OCI-LY3 (cell line): ENCODE data around the gene MRAP.

Source experiments
- H2AFZ ChIP-seq: fragments of 200-600, 300-600 bp; shearing (Covaris generic); 2 replicates; pipeline ENCODE4 v1.6.0; 2014; ENCODE audit warnings: antibody characterized with exemption, low read depth, low read length
- H3K27ac ChIP-seq: fragments of 200-600, 300-600 bp; sonication (generic); 2 replicates; pipeline ENCODE4 v1.5.1; 2014; ENCODE audit warnings: mild to moderate bottlenecking, low read length, moderate library complexity, mixed read lengths
- H3K27me3 ChIP-seq: fragments of 200-600, 300-600 bp; sonication (generic); 2 replicates; pipeline ENCODE4 v1.6.1; 2014; ENCODE audit warnings: low read depth, low read length, mixed read lengths
- H3K36me3 ChIP-seq: fragments of 200-600, 300-600 bp; sonication (generic); replicated peaks from 2 replicates; pipeline ENCODE3; 2014; ENCODE audit warnings: low read depth, low read length, mixed read lengths
- H3K4me1 ChIP-seq: fragments of 300-600, 200-600 bp; sonication (generic); 2 replicates; pipeline ENCODE4 v1.6.1; 2014; ENCODE audit warnings: low read length, mixed read lengths
- H3K4me2 ChIP-seq: fragments of 200-600, 300-600 bp; sonication (generic); 2 replicates; pipeline ENCODE4 v1.6.1; 2014; ENCODE audit warnings: low read length, mixed read lengths
- H3K4me3 ChIP-seq: fragments of 300-600, 200-600 bp; sonication (generic); 2 replicates; pipeline ENCODE4 v1.5.1; 2014; ENCODE audit warnings: antibody characterized with exemption, mild to moderate bottlenecking, low read length, moderate library complexity
- H3K79me2 ChIP-seq: fragments of 300-600, 200-600 bp; shearing (Covaris generic); 2 replicates; pipeline ENCODE4 v1.6.1; 2014; ENCODE audit warnings: mild to moderate bottlenecking, low read length, mixed read lengths
- H3K9ac ChIP-seq: fragments of 300-600, 200-600 bp; shearing (Covaris generic); 2 replicates; pipeline ENCODE4 v1.6.0; 2014; ENCODE audit warnings: mild to moderate bottlenecking, low read length, moderate library complexity
- H3K9me3 ChIP-seq: fragments of 200-600, 300-600 bp; shearing (Covaris generic); 2 replicates; pipeline ENCODE4 v1.6.1; 2014; ENCODE audit warnings: low read length, mixed read lengths; ENCODE audit not compliant: insufficient read depth
- H4K20me1 ChIP-seq: fragments of 200-600, 300-600 bp; sonication (generic); 2 replicates; pipeline ENCODE4 v1.6.1; 2016; ENCODE audit warnings: low read length, mixed read lengths; ENCODE audit not compliant: insufficient read depth
- EZH2phosphoT487 ChIP-seq: fragments of 200-600 bp; shearing (Covaris generic); IDR thresholded peaks from 2 replicates; pipeline ENCODE4 v1.6.1; 2018; ENCODE audit warnings: antibody characterized with exemption, mixed run types, low read depth
- TF ChIP-seq, protein P1 (sequence below): fragments of 200-600, 300-600 bp; sonication (generic); IDR thresholded peaks from 2 replicates; pipeline ENCODE4 v1.5.1; 2014; ENCODE audit warnings: antibody characterized with exemption, low read length, low read depth

The MRAP gene

DNA sequence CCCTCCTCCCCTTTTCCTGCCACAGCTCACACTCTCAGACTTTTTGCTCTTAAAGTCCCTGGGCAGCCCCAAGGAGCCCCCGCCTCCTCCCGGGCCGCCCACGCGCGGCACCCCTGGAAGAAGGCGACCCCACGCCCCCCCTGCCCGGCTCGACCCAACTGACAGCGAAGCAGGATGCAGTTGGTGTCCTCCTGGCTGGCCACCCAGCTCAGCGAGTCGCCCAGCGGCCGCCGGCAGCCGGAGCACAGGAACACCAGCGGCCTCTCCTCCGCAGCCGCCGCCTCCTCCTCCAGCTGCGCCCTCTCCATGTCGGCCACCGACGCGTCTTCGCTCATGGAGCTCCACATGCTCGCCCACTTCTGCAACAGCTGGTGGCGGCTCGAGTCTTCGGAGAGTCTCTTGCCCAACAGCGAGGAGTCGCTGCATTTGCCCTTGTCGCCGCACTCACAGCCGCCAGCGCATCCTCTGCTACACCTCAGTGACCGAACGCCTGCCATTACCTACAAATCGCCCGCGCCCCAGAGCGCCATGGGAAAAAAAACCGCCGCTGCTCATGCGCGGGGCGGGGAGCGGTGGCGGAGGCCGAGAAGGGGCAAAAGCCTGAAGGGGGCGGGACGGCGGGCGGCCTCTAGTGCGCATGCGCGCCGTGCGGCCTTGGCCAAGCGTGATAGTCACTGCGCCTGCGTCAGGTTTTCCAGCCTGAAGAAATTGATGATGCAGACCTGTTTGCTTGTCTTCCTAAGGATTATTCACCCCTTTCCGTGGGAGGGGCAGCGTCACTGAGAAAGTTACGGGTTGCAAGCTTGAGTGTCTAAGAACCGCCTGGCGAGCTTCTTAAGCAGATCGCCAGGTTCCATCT is 19.9 kb upstream of the MRAP start, which contains the start of gene MIS18A:
TSS of gene MIS18A (minus strand) at position 532 of the 859 bp plus-strand sequence. CDS start at position 497, 35 bp downstream.
- peaks cover 11% of the 10 kb centered on the region for H3K4me1 ChIP-seq
- H3K4me2 ChIP-seq = peak within 1 kb of the TSS; percentile 90
- no peak for TF ChIP-seq EZH2phosphoT487
- TF ChIP-seq, protein P1, sequence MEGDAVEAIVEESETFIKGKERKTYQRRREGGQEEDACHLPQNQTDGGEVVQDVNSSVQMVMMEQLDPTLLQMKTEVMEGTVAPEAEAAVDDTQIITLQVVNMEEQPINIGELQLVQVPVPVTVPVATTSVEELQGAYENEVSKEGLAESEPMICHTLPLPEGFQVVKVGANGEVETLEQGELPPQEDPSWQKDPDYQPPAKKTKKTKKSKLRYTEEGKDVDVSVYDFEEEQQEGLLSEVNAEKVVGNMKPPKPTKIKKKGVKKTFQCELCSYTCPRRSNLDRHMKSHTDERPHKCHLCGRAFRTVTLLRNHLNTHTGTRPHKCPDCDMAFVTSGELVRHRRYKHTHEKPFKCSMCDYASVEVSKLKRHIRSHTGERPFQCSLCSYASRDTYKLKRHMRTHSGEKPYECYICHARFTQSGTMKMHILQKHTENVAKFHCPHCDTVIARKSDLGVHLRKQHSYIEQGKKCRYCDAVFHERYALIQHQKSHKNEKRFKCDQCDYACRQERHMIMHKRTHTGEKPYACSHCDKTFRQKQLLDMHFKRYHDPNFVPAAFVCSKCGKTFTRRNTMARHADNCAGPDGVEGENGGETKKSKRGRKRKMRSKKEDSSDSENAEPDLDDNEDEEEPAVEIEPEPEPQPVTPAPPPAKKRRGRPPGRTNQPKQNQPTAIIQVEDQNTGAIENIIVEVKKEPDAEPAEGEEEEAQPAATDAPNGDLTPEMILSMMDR = no peak
- H4K20me1 ChIP-seq = no peaks in the 10 kb centered on the region
- H3K36me3 ChIP-seq = no peaks in the 10 kb centered on the region
- peak within 1 kb of the TSS; percentile 70 for H3K9ac ChIP-seq
- no peaks in the 10 kb centered on the region for H3K27me3 ChIP-seq
- peak within 1 kb of the TSS; percentile 65; the same call in 1 of the 2 replicates for H2AFZ ChIP-seq
- peak within 1 kb of the TSS; percentile 86 for H3K4me3 ChIP-seq
- H3K79me2 ChIP-seq = peaks cover 33% of the 10 kb centered on the region
- H3K9me3 ChIP-seq = no peaks in the 10 kb centered on the region
- no peak within 1 kb of the TSS for H3K27ac ChIP-seq

GRCh38 chr21:32279377-32279680 is 19.3 kb upstream of the MRAP start:
- Histone ChIP-seq H3K9ac (peak overlapping the region; percentile 70), H3K4me3 (peak overlapping the region; percentile 86), H3K4me1 (peaks cover 11% of the 10 kb centered on the region), H3K79me2 (peaks cover 33% of the 10 kb centered on the region), H3K4me2 (peak overlapping the region; percentile 75), H3K27ac (no peak overlapping the region), H3K36me3 (no peaks in the 10 kb centered on the region), H3K27me3 (no peaks in the 10 kb centered on the region), H4K20me1 (no peaks in the 10 kb centered on the region), H3K9me3 (no peaks in the 10 kb centered on the region), H2AFZ (0 out of 2 replicates have a peak overlapping the region, but pooled peaks have one; percentile 62)
- TF ChIP-seq EZH2phosphoT487 = no peak
- TF ChIP-seq, protein P1 = no peak

DNA sequence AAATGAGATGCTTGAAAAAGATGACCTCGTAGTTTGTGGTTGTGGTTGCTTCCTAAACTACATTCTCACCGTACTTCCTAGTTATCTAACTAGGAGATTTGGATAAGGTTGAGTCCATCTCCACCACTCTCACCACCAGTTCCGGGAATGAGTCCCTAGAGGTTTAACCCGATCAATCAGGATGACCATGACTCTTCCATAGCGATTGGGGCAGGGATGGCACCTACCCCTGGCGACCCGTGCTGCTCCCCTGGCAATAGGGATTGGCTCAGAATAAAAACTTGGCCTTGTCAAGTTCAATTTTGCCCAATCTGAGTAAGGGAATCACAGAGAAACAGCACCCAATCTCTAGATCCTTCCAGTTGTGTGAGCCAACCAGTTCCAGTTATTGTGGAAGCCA is 17.1 kb upstream of the MRAP start:
- Histone ChIP-seq H3K27ac (no peak overlapping the region), H3K27me3 (no peaks in the 10 kb centered on the region), H2AFZ (no peak overlapping the region), H3K4me3 (no peak overlapping the region), H3K9me3 (no peaks in the 10 kb centered on the region), H3K79me2 (peaks cover 27% of the 10 kb centered on the region), H4K20me1 (no peaks in the 10 kb centered on the region), H3K4me2 (no peak overlapping the region), H3K9ac (no peak overlapping the region), H3K36me3 (no peaks in the 10 kb centered on the region), H3K4me1 (peaks cover 11% of the 10 kb centered on the region)
- no peak for TF ChIP-seq EZH2phosphoT487
- TF ChIP-seq, protein P1 = no peak

GRCh38 chr21:32282992-32283391 is 15.7 kb upstream of the MRAP start:
- no peak overlapping the region for H3K4me2 ChIP-seq
- H3K9ac ChIP-seq = no peak overlapping the region
- TF ChIP-seq, protein P1 = no peak
- no peak for TF ChIP-seq EZH2phosphoT487
- H3K79me2 ChIP-seq = peaks cover 16% of the 10 kb centered on the region
- H3K9me3 ChIP-seq = no peaks in the 10 kb centered on the region
- no peaks in the 10 kb centered on the region for H4K20me1 ChIP-seq
- no peaks in the 10 kb centered on the region for H3K36me3 ChIP-seq
- H2AFZ ChIP-seq = no peak overlapping the region
- no peak overlapping the region for H3K4me3 ChIP-seq
- no peak overlapping the region for H3K27ac ChIP-seq
- H3K4me1 ChIP-seq = peaks cover 6% of the 10 kb centered on the region
- no peaks in the 10 kb centered on the region for H3K27me3 ChIP-seq
